ENCODE measurements around the gene OTOP1.
"Not testable (repeated sequence)": the region's sequence is repeated elsewhere in the genome, so short reads cannot be mapped to it uniquely, and the experiment has no call there.

The OTOP1 gene, protein sequence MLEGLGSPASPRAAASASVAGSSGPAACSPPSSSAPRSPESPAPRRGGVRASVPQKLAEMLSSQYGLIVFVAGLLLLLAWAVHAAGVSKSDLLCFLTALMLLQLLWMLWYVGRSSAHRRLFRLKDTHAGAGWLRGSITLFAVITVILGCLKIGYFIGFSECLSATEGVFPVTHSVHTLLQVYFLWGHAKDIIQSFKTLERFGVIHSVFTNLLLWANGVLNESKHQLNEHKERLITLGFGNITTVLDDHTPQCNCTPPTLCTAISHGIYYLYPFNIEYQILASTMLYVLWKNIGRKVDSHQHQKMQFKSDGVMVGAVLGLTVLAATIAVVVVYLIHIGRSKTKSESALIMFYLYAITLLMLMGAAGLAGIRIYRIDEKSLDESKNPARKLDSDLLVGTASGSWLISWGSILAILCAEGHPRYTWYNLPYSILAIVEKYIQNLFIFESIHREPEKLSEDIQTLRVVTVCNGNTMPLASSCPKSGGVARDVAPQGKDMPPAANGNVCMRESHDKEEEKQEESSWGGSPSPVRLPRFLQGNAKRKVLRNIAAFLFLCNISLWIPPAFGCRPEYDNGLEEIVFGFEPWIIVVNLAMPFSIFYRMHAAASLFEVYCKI

DNA sequence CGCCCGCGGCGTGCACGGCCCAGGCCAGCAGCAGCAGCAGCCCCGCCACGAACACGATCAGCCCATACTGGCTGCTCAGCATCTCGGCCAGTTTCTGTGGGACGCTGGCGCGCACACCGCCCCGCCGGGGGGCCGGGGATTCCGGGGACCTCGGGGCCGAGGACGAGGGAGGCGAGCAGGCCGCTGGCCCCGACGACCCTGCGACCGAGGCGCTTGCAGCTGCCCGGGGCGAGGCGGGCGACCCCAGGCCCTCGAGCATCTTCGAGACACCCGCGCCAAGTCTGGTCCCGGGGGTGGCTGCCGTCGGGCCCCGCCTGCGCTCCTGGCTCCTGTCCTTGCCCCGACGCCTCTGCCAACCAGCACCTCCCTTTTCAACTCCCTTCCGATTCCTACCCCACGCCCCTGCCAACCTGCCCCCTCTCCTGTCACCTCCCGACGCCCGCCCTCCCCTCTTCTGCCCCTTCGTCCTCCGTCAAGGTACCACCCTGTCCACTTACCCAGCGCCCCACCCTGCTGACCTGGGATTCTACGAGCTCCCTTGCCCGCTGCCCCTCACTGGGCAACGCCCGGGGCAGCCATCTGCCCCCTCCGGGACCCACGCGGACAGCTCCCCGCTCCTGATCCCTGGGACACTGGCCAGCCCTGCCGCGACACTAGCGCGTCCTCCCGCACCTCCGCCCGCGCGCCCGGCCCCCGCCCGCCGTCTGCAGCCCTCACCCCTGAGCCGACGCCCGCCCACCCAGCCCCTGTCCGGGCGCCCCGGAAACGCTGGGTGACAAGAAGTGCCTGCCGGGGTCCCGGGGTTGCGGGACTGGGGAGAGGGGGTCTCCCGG is at the start of gene OTOP1:
TSS of gene OTOP1 (minus strand) at position 324 of the 833 bp plus-strand sequence. CDS start at position 259, 65 bp downstream.
- no peak for DNase-seq (ENCODE audit: low read depth in 2 of 2)

DNA sequence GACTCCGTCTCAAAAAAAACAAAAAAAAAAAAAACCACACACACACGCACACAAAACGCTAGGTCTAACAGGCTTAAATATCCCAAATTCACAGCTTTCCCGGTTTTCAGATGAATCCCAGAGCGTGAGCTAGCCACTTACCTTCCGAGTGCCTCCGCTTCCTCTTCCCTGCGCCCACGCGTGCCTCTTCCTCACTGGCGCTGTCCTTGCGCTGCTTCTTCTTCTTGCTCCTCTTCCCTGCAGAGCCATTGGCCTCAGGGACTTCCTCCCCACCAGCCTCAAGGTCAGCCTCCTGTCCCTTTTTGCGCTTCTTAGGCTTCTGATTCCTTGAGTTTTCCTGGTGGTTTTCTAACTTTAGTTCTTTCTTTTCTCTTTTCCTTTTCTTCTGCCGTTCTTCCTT is 47.5 kb upstream of the OTOP1 start:
- DNase-seq (ENCODE audit: low read depth in 2 of 2), result no peak

DNA sequence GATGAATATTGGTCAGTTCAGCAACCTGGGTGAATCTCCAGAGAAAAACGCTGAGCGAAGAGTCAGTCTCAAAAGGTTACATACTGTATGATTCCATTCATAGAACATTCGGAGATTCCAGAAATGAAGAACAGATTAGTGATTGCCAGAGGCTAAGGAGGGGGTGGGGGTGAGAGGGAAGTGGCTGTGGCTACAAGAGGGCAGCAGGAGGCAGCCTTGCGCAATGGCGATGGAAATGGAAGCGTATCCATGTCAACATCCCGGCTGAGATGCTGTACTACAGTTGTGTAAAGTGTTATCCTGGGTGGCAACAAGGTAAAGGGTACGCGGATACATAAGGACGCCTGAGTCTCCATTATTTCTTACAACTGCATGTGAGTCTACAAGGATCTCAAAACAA is 45.2 kb upstream of the OTOP1 start:
- no peak for DNase-seq (ENCODE audit: low read depth in 2 of 2)

DNA sequence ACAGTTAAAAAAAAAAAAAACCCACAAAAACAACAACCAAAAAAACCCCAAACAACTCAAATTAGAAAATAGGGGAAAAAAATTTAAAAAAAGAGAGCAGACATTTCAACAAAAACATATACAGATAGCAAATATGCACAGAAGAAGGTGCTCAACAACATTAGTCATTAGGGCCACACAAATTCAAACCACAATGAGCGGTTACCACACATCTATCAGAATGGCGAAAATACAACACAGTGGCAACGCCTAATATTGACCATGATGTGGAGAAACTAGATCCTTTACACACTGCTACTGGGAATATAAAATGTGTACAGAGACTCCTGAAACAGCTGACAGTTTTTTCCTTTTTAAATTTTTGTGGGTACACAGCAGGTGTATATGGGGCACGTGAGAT is 43.8 kb upstream of the OTOP1 start:
- no peak for DNase-seq (ENCODE audit: low read depth in 2 of 2)

DNA sequence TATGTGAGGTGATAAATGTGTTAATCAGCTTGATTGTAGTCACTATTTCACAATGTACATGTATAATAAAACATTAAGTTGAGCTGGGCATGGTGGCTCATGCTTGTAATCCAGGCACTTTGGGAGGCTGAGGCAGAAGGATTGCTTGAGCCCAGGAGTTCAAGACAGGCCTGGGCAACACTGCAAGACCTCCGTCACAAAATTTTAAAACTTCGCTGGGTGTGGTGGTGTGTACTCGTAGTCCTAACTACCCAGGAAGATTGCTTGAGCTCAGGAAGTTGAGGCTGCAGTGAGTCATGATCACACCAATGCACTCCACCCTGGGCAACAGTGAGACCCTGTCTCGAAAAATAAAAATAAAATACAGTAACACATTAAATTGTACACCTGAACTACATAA is 43.1 kb upstream of the OTOP1 start:
- no peak for DNase-seq (ENCODE audit: low read depth in 2 of 2)

DNA sequence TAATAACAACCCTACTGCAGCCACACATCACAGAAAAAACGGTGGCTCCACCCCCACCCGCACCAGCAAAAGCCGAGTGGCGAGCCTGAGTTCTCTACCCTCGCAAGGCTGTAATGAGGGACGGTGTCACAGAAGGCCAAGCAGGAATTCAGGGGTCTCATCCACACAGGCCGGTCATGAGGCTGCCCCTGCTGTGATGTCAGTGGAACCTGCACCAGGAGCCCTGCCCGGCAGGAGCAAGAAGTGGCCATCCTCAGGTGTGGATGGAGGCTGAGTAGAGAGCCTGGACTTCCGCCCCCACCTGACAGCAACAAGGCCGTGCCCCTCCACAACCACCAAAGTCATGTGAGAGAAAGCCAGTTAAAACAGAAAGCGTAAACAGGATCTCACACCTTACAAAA is 42.6 kb upstream of the OTOP1 start:
- DNase-seq (ENCODE audit: low read depth in 2 of 2), result no peak

DNA sequence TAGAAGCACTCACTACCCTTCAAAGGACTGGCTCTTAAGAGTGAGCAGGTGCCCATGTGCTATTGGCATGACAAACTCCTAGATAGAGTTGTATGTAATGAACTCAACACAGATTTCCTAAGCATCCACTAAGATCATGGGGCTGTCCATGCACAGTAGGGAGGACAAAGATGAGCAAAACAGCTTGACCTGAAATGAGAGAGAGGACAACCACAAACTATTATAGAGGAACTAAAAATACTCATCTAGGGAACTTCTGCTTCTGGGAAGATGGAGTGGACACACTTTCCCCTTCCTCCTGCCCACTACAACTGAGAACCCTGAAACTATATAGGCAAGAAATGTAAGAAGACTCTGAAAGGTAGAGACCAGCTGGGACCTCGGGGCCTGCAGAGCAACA is 42.0 kb upstream of the OTOP1 start:
- DNase-seq (ENCODE audit: low read depth in 2 of 2), result no peak

DNA sequence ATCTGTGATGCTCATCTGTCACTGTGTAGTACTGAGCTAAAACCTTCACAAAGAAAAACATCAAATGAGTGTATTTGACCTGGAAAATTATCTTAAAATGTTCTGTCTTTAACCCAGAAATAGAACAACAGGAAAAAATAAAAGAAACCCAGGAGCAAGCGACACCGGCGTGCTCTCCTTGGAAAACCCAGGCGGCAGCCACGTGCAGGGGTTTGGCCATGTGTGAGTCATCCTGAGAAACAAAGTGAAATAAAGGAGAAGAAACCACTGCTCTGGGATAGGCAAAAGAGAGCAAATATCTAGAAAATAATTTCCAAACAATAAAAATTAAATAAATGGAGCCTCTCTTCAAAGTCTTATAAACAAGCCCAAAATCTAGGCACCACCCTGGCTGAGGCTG is 41.3 kb upstream of the OTOP1 start:
- DNase-seq (ENCODE audit: low read depth in 2 of 2), result no peak

DNA sequence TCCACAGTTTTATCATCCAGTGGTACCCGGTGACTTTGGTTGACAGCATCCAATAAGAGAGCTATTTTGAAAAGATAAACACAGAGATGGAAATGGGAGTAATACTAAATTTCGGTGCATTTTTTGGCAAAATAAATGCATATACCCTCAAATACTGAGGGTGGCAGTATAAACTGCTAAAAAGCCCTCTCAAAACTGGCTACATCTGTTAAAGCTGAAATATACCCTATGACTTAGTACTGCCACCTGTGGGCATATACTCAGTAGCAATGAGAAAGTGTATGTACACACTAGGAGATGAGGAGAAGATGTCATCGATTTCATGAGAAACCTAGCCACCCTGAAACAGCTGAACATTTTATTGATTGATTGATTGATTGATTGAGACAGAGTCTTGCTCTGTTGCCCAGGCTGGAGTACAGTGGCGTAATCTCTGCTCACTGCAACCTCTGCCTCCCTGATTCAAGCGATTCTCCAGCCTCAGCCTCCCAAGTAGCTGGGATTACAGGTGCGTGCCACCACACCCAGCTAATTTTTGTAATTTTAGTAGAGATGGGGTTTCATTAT is 33.5 kb upstream of the OTOP1 start:
- DNase-seq (ENCODE audit: low read depth in 2 of 2), result no peak

DNA sequence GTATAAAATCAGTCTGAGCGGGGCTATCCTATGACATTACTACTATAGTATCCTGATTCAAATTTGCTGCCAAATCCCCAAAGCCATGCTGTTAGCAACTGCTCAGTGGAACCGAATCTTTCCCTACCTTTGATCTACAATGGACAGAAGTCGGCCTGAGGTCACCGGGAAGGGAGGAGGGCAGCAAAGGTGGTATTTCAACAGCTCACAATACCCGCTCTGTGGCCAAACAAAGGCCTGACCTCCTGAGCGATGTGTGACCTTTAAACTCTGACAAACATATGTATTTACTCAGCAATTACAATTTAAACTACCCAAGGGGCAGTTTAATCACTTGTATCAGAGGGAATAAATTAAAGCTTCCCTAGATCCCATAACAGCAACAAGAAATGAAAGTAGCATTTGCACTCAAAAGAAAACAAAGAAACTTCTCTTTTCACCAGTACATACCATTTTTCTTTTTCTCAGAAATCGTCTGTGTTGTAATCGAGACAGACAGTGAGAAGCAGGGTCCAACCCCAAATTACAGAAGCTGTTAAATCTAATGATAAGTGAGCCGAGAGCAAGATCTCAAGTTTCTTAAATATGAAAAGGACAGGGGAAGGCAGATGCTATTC is 32.9 kb upstream of the OTOP1 start:
- DNase-seq (ENCODE audit: low read depth in 2 of 2), result no peak

DNA sequence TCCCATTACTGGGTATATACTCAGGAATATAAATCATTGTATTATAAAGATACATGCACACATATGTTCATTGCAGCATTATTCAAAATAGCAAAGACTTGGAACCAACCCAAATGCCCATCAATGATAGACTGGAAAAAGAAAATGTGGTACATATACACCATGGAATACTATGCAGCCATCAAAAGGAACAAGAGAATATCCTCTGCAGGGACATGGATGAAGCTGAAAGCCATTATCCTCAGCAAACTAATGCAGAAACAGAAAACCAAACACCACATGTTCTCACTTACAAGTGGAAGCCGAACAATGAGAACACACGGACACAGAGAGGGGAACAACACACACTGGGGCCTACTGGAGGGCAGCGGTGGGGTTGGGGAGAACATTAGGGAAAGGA is 31.0 kb upstream of the OTOP1 start:
- DNase-seq (ENCODE audit: low read depth in 2 of 2), result not testable (repeated sequence)

DNA sequence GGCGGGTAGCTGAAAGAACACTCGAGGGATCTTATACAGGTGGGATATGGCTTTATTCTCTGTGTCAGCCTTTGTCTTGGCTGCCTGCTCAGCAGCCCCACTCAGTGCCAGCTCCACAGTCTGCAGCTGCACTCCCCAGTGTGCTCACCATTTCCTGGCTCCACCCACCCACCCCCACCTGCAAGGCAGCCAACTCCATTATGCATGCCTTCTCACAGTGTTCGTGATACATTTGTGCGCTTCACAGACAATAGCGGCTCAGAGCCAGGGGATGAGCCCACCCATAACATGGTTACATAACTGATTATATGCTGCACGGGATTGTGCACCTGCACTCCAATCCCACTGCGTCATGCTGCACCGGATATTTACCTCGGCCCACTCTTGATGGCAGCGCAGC is 30.1 kb upstream of the OTOP1 start:
- DNase-seq (ENCODE audit: low read depth in 2 of 2), result no peak

DNA sequence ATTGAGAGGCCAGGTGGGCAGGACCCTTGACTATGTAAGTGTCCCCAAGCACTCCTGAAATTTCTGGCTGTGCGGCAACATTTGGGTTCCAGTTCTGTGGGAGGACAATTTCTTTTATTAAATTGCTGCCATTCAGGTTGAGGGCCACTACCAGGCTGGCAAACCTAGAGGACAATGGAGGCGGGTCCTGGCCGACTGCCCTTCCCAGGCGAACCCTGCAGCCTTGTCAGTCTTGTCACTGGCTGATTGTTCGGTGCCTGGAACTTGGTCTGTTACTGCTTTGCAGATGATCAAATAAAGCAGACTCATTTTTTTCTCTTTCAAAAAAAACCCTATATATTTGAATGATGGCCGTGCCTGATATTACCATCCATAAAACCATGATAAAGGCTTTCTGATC is 27.9 kb upstream of the OTOP1 start:
- DNase-seq (ENCODE audit: low read depth in 2 of 2), result no peak

DNA sequence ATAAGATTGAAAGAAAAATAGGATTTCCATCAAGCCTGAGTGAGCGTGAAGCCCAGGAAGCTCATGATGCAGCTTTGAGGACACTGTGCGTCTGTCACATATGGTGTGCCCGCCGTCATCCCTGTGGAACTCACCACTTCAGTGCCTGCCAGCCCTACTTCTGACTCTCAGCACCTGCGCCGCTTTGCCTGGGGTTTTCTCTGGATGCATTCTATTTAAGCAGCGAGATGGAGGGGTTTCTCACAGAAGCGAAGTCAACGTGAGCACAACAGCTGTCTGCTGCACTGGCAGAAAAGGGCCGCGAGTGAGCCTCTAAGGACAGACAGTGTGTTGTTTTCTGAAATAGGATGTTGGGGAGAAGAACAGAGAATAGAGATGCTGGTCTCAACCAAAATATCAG is 27.5 kb upstream of the OTOP1 start:
- DNase-seq (ENCODE audit: low read depth in 2 of 2), result no peak

DNA sequence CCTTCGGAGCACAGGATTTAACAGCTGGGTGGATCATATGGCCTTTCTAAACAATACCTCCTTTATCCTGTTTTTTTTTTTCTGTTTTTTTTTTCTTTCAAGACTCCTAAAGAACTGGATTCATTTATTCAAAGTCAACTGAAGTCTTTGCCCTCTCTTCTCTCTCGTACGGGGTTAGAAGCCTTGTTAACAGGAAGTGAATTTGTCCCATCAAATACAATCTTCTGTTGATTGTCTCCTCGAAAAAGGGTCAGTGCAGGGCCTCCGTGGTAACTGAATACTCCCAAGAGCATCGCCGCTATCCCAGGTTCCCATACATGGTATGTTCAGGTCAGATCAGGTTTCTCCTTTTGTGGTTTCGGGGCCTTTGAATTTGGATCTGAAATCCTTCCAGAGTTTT is 23.1 kb upstream of the OTOP1 start:
- no peak for DNase-seq (ENCODE audit: low read depth in 2 of 2)

DNA sequence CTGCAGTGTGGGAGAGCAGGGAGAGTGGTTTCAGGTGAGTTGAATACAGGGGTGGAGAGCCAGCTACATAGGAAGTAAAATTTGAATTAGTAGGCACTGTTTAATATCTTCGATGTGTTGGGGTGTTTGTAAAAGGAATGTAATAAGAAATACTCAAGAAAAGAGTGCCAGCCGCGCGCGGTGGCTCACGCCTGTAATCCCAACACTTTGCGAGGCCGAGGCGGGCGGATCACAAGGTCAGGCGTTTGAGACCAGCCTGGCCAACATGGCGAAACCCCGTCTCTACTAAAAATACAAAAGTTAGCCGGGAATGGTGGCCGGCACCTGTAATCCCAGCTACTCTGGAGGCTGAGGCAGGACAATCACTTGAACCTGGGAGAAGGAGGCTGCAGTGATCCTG is 22.6 kb upstream of the OTOP1 start:
- not testable (repeated sequence) for DNase-seq (ENCODE audit: low read depth in 2 of 2)

DNA sequence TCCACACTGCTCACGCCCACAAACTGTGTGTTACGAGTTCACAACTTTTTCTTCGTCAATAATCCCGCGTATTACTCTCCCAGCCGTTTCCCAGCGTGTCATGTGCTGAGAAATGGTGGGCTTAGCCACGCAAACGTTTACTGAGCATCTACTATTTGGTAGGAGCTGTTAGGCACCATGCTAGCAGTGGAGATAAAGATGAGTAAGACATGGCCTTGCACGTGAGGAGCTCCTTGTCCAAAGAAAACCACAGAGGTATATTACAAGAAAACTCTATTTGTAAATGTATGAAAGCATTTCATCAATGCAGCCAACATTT is 22.1 kb upstream of the OTOP1 start:
- DNase-seq (ENCODE audit: low read depth in 2 of 2), result no peak

DNA sequence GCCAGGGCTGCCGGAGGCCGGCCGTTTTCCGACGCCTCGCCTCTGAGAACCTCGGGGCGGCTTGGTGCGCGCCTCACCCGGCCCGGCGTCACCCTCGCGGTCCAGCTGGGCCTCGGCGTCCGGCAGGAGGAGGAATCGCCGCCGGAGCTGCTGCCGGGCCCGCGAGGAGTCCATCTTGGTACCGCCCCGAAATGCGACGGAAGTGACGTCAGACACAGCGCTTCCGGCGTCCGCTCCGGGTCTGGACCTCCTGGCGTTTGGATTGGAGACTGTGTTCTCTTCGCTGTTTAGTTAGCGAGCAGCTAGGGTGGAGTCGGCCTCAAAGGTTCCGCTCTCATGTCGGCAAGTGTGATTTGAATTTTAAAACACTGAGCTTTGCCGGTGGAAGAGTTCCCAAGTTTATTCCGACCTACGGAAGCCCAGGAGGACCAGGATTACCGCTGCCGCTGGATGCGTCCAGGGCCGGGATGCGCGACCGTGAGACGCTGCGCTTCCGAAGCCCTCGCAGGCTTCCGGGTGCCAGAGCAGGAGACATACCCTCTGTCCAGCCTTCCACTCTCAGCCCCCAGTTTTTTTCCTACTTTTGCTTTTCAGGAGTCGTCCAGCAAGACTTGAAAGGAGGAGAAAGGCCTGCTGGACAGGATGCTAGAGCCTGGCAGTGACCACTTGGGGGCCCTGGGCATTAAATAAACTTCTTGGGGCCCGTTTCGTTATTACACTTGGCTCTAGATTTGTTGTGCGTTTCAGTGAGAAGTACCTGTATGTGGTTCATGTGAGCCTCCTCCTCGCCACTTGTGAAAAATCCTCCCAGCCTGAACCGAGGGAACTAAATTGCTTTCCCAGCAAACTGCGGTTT is 21.5 kb upstream of the OTOP1 start, which contains the start of gene TMEM128:
TSS of gene TMEM128 (minus strand) at position 195 of the 856 bp plus-strand sequence. CDS start at position 174, 21 bp downstream.
- DNase-seq (ENCODE audit: low read depth in 2 of 2), result peak; percentile 81 to 83

DNA sequence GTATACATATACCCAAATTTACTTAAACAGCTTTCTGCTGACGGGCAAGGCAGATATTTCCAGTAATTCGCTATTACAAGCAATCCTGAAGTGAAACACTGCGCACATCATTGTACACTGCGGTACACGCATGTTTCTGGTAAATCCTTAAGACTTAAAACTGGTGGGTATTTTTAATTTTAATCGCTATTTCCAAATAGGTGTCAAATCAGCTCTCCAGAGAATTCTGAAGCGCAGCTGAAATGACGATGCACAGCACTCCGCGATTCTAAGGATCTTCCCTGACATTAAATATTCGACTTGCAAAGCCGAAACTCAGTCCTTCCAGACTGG is 20.9 kb upstream of the OTOP1 start:
- DNase-seq (ENCODE audit: low read depth in 2 of 2), result no peak

DNA sequence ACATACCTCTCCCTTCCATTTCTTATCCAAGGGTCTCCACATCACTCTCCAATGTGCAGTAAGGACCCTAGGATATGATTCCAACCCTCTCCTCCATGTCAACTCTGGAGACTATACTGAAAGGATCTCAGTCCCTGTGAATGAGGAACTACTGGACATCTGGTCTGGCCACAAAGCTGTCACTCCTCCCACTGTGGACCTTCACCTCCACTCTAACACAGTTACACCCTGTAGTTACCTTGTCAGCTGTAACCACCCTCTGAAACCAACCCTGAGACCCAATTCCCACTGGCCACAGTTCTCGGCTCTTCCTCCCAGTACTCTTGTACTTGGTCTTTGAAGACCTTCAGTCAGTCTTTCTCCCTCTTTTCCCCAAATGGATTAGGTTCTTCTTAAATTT is 18.4 kb upstream of the OTOP1 start:
- no peak for DNase-seq (ENCODE audit: low read depth in 2 of 2)

DNA sequence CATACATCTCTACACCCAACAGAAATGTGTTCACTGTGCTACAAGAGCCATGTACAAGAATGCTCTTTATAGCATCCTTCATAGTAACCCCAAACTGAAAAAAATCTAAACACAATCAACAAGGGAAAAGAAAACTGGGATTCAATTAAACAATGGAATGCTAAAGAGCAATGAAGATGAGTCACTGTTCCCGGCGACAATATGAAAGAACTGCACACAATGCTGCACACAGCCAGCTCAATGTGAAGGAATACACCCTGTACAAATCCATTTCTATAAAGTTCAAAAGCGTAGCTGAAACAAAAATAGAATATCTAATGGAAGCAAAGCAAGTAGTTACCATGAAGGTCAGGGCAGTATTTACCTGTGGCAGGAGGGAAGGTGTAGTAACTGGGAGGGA is 12.8 kb upstream of the OTOP1 start:
- DNase-seq (ENCODE audit: low read depth in 2 of 2), result not testable (repeated sequence)

All from stimulated activated CD4-positive, alpha-beta T cell treated with anti-CD3 and anti-CD28 coated beads, Interleukin-1b, Interleukin-23, amount 100 ng/mL, for 4 hours (primary cell).